AG09309 (cell line): ENCODE measurements around the gene TOGARAM2.

Source experiments
- DNase-seq: peaks from one replicate; pipeline ENCODE4 v3.0.0-alpha.2; 2010; ENCODE audit warnings: low read depth
- H3K4me3 ChIP-seq: 2 replicates; pipeline ENCODE4 v1.5.1; 2011; ENCODE audit warnings: mild to moderate bottlenecking, low read depth, low read length, moderate library complexity; ENCODE audit not compliant: control insufficient read depth
- CTCF ChIP-seq: IDR thresholded peaks from 2 replicates; pipeline ENCODE4 v1.5.1; 2011; ENCODE audit warnings: mild to moderate bottlenecking, low read depth, low read length, inconsistent platforms; ENCODE audit not compliant: insufficient read depth, control insufficient read depth; ENCODE audit errors: missing control alignments

The TOGARAM2 gene

GRCh38 chr2:28979576-28980366, 1.3 kb upstream of the TOGARAM2 start:
- no peak overlapping the region for H3K4me3 ChIP-seq
- no peak for DNase-seq
- TF ChIP-seq CTCF: no peak

DNA sequence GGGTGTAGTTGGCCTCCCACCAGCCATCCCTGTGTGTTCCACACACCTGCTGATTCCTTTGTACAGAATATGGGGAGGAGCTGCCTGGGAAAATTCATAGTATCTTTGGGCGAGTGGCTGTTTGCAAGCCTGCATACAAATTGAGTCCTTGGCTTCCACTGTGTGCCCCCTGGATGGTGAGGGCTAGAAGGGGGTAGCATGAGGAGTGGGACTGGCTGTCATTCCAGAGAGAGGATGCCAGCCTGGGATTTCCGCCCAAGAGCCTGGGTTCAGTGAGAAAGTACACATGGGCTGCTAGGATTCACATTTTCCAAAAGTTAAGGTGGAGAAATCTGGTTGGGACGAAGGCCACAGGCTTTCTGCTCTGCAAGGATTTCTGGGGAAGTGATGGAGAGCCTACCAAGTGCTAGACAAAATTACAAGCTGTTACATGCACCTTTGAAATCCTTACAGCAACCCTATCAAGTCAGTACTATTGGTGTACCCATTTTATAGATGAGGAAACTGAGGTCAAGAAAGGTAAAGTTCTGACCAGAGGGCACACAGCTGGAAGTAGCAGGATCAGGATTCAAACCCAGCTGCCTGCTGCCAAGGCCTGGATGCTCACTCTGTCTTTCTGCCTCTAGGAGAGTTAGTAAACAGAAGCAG, 606 bp upstream of the TOGARAM2 start:
- H3K4me3 ChIP-seq: no peak overlapping the region
- no peak for DNase-seq
- TF ChIP-seq CTCF: no peak

GRCh38 chr2:28981620-28982376, 700 bp downstream of the TOGARAM2 start:
- DNase-seq: no peak
- TF ChIP-seq CTCF: no peak
- H3K4me3 ChIP-seq: no peak overlapping the region

- no peak overlapping the region for H3K4me3 ChIP-seq
- DNase-seq: no peak
- TF ChIP-seq CTCF: no peak
Observed at GRCh38 chr2:28982381-28982950, 1.4 kb downstream of the TOGARAM2 start.

DNA sequence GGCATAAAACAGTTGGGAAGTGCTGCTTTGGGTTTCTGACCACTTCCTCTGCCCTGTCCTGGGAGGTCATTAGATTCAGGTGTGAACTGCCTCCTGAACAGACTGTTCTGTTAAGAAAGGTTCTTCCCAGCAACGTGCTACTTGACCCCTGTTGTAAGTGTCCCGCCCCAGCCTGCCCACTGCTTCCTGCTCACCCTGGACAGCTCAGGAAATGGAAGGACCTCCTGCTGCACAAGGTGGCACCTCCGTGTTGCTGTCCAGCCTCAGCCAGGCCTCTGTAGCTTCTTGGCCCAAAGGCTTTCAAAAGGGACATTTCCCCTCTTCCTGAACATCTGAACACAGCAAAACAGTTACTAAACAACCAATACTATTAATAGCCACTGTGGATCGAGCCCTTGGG, 5.3 kb downstream of the TOGARAM2 start:
- no peak for DNase-seq
- TF ChIP-seq CTCF: no peak

GRCh38 chr2:28989973-28990372, 8.9 kb downstream of the TOGARAM2 start:
- no peak overlapping the region for H3K4me3 ChIP-seq
- no peak for TF ChIP-seq CTCF
- no peak for DNase-seq

More for the DNA sequence above, 5.3 kb downstream of the TOGARAM2 start:
- no peak overlapping the region for H3K4me3 ChIP-seq
